ENCODE results near the gene HOXA5. TPM values are rescaled to one million over a fixed set of nuclear protein-coding genes. Genes with fewer than 3 reads are reported as not detected.

The HOXA5 gene
- total and polyA plus RNA-seq, 2 of the 8 experiments (the other 6 are each of a cell fraction or from before 2014, with no cell fraction given): not detected

- TF ChIP-seq, protein P1, sequence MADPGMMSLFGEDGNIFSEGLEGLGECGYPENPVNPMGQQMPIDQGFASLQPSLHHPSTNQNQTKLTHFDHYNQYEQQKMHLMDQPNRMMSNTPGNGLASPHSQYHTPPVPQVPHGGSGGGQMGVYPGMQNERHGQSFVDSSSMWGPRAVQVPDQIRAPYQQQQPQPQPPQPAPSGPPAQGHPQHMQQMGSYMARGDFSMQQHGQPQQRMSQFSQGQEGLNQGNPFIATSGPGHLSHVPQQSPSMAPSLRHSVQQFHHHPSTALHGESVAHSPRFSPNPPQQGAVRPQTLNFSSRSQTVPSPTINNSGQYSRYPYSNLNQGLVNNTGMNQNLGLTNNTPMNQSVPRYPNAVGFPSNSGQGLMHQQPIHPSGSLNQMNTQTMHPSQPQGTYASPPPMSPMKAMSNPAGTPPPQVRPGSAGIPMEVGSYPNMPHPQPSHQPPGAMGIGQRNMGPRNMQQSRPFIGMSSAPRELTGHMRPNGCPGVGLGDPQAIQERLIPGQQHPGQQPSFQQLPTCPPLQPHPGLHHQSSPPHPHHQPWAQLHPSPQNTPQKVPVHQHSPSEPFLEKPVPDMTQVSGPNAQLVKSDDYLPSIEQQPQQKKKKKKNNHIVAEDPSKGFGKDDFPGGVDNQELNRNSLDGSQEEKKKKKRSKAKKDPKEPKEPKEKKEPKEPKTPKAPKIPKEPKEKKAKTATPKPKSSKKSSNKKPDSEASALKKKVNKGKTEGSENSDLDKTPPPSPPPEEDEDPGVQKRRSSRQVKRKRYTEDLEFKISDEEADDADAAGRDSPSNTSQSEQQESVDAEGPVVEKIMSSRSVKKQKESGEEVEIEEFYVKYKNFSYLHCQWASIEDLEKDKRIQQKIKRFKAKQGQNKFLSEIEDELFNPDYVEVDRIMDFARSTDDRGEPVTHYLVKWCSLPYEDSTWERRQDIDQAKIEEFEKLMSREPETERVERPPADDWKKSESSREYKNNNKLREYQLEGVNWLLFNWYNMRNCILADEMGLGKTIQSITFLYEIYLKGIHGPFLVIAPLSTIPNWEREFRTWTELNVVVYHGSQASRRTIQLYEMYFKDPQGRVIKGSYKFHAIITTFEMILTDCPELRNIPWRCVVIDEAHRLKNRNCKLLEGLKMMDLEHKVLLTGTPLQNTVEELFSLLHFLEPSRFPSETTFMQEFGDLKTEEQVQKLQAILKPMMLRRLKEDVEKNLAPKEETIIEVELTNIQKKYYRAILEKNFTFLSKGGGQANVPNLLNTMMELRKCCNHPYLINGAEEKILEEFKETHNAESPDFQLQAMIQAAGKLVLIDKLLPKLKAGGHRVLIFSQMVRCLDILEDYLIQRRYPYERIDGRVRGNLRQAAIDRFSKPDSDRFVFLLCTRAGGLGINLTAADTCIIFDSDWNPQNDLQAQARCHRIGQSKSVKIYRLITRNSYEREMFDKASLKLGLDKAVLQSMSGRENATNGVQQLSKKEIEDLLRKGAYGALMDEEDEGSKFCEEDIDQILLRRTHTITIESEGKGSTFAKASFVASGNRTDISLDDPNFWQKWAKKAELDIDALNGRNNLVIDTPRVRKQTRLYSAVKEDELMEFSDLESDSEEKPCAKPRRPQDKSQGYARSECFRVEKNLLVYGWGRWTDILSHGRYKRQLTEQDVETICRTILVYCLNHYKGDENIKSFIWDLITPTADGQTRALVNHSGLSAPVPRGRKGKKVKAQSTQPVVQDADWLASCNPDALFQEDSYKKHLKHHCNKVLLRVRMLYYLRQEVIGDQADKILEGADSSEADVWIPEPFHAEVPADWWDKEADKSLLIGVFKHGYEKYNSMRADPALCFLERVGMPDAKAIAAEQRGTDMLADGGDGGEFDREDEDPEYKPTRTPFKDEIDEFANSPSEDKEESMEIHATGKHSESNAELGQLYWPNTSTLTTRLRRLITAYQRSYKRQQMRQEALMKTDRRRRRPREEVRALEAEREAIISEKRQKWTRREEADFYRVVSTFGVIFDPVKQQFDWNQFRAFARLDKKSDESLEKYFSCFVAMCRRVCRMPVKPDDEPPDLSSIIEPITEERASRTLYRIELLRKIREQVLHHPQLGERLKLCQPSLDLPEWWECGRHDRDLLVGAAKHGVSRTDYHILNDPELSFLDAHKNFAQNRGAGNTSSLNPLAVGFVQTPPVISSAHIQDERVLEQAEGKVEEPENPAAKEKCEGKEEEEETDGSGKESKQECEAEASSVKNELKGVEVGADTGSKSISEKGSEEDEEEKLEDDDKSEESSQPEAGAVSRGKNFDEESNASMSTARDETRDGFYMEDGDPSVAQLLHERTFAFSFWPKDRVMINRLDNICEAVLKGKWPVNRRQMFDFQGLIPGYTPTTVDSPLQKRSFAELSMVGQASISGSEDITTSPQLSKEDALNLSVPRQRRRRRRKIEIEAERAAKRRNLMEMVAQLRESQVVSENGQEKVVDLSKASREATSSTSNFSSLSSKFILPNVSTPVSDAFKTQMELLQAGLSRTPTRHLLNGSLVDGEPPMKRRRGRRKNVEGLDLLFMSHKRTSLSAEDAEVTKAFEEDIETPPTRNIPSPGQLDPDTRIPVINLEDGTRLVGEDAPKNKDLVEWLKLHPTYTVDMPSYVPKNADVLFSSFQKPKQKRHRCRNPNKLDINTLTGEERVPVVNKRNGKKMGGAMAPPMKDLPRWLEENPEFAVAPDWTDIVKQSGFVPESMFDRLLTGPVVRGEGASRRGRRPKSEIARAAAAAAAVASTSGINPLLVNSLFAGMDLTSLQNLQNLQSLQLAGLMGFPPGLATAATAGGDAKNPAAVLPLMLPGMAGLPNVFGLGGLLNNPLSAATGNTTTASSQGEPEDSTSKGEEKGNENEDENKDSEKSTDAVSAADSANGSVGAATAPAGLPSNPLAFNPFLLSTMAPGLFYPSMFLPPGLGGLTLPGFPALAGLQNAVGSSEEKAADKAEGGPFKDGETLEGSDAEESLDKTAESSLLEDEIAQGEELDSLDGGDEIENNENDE (IDR thresholded peaks at IDR 0.05; ENCODE audit: insufficient replicate concordance, low read length): no peak
- TF ChIP-seq JUN (IDR thresholded peaks at IDR 0.05; ENCODE audit: low read depth, low read length) (no peak), TBP (IDR thresholded peaks at IDR 0.05; ENCODE audit: low read depth, low read length) (no peak), ASH2L (IDR thresholded peaks at IDR 0.05; ENCODE audit: low read length) (no peak), FOSL1 (IDR thresholded peaks at IDR 0.05; ENCODE audit: insufficient read depth, low read depth, low read length) (no peak), RFX5 (IDR thresholded peaks at IDR 0.05; ENCODE audit: borderline replicate concordance, low read depth, low read length) (no peak), CHD2 (IDR thresholded peaks at IDR 0.05; ENCODE audit: low read length) (no peak), MAFK (IDR thresholded peaks at IDR 0.05; ENCODE audit: low read depth, low read length) (no peak), PHF8 (conservative IDR thresholded peaks at IDR 0.05; ENCODE audit: low read depth, low read length) (no peak), CREB1 (IDR thresholded peaks at IDR 0.05) (no peak), BACH1 (IDR thresholded peaks at IDR 0.05; ENCODE audit: low read length) (no peak)
These were observed 21.9 kb upstream of the HOXA5 start, which contains the start of gene HOXA9 (continued) for GRCh38 chr7:27165089-27165995.
